ENCODE measurements around the gene OVOL1. TPM values are rescaled to one million over a fixed set of nuclear protein-coding genes. Genes with fewer than 3 reads are reported as not detected.

The OVOL1 gene
- not detected for total RNA-seq
- polyA plus RNA-seq = not detected

DNA sequence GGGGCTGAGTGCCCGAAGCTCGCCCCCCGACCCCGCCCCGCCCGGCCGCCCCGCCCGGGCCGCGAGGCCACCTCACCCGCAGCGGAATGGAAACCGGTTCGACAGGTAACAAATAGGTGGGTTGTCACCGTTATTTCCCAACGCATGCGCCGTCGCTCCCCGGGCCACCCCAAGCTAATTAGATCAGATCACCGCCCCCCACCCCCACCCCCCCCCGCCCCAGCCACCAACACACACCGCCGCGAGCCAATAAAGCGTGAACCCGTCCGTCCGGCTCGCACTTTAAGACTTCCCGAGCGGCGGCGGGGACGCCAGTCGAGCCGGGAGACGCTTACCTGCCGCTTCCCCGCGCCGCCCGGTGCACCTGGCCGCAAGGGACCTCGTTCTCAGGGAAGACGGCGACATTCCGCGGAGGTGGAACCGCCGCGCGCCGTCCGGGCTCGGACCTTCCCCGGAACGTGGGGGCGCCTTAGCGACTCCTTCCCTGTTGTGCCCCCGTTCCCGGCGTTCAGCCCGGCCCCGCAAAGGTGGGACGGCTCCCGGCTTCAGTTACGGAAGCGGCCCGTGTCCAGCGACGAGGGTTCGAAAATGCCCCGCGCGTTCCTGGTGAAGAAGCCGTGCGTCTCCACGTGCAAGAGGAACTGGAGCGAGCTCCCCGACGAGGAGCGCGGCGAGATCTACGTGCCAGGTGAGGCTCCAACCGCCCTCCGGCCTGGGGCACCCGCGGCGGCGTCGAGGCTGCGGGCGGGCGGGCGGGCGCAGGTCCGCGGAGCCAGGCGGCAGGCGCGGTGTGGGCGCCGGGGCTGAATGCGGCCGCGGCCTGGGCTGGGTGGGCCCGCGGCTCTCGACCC, at the start of gene OVOL1:
Gene OVOL1 (plus strand): TSS at position 278 of the 851 bp plus-strand sequence. CDS start 311 bp downstream, at position 589.
- POLR2A ChIA-PET (ENCODE audit: partially characterized antibody) = no interaction called here

DNA sequence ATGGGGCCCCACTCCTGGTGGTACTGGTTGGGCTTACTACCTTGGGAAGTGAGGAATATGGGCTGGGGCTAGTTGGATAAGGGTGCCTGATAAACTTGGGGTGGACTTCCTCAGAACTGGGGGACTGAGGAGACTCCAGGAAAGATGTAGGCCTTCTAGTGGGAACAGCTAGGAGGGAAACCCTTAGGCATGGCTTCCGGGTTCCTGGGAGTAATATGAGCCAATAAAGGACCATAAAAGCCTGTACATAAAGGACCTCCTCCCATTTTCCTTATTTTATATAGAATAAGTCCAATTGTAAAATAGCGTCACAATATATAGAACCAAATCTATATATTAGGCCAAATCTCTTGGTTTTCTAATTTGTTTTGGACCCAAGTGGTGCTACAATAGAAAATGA, 47.8 kb upstream of the OVOL1 start:
- CTCF ChIA-PET (ENCODE audit: partially characterized antibody) = no interaction called here
- H3K9me3 Mint-ChIP-seq = no peaks in the 10 kb centered on the region
- POLR2A ChIA-PET (ENCODE audit: partially characterized antibody) = no interaction called here
- DNase-seq = no peak
- Histone ChIP-seq H3K27me3 (ENCODE audit: insufficient read depth, low read length) (no peaks in the 10 kb centered on the region), H3K27ac (ENCODE audit: low read depth, low read length) (no peak overlapping the region), H3K36me3 (ENCODE audit: insufficient read depth, low read length) (no peaks in the 10 kb centered on the region), H3K9me3 (ENCODE audit: control insufficient read depth in 1 of 2, low read length in 2 of 2) (no peaks in the 10 kb centered on the region), H3K4me3 (ENCODE audit: low read length in 2 of 2) (no peak overlapping the region), H3K4me1 (ENCODE audit: insufficient read depth, low read length) (no peaks in the 10 kb centered on the region)
- H3K27me3 Mint-ChIP-seq = peaks cover 8 to 11% of the 10 kb centered on the region in 2 donors
- no peaks in the 10 kb centered on the region for H3K36me3 Mint-ChIP-seq
- H3K4me1 Mint-ChIP-seq = no peaks in the 10 kb centered on the region
- no peak overlapping the region for H3K27ac Mint-ChIP-seq
- H3K4me3 Mint-ChIP-seq = no peak overlapping the region
- intact Hi-C loops (cut with micrococcal nuclease) = no loop called here

More for the DNA sequence above, at the start of gene OVOL1:
- intact Hi-C loops (cut with micrococcal nuclease) = no loop called here
- CTCF ChIA-PET (ENCODE audit: partially characterized antibody) = interaction anchor here (2.0 to 2.3 kb wide), 2 partner anchors 7 to 17 kb away, joined by 10 read pairs; partner anchors contain the start of gene AP5B1
- no peaks in the 10 kb centered on the region for H3K9me3 Mint-ChIP-seq
- Histone ChIP-seq H3K36me3 (ENCODE audit: insufficient read depth, low read length) (no peaks in the 10 kb centered on the region), H3K9me3 (ENCODE audit: control insufficient read depth in 1 of 2, low read length in 2 of 2) (no peaks in the 10 kb centered on the region), H3K27me3 (ENCODE audit: insufficient read depth, low read length) (peaks cover 20% of the 10 kb centered on the region), H3K4me1 (ENCODE audit: insufficient read depth, low read length) (peaks cover 39% of the 10 kb centered on the region), H3K4me3 (ENCODE audit: low read length in 2 of 2) (no peak within 1 kb of the TSS), H3K27ac (ENCODE audit: low read depth, low read length) (no peak within 1 kb of the TSS)
- peak in 3 of 5 donors; percentile 29 to 62 (median 33) for DNase-seq
- peak within 1 kb of the TSS in 3 of 7 donors; percentile 13 to 79 (median 68) for H3K27ac Mint-ChIP-seq
- H3K4me3 Mint-ChIP-seq = peak within 1 kb of the TSS; percentile 61 to 93 (median 83)
- peaks cover 15 to 53% (median 36%) of the 10 kb centered on the region in 4 donors for H3K4me1 Mint-ChIP-seq
- no peaks in the 10 kb centered on the region for H3K36me3 Mint-ChIP-seq
- peaks cover 16 to 18% of the 10 kb centered on the region in 2 donors for H3K27me3 Mint-ChIP-seq

DNA sequence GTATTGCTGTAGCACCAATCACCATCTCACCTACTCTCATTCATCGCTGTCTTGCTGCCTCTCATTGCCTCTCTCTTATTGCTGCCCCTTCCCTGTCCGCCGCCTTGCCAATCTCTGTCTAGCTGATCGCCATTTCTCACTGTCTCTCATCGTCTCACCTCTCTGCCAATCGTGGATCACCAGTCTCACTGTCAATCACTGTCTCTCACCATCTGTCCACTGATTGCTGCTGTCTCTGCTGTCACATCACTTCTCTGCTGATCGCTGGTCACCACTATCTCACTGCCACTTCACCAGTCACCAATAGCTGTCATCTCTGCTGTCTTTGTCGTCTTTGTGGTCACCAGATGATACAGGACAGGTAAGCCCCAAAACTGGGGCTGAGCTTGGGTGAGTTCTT, 45.7 kb upstream of the OVOL1 start:
- Histone ChIP-seq H3K4me3 (ENCODE audit: low read length in 2 of 2) (no peak overlapping the region), H3K27ac (ENCODE audit: low read depth, low read length) (no peak overlapping the region), H3K4me1 (ENCODE audit: insufficient read depth, low read length) (no peaks in the 10 kb centered on the region), H3K9me3 (ENCODE audit: control insufficient read depth in 1 of 2, low read length in 2 of 2) (no peaks in the 10 kb centered on the region), H3K36me3 (ENCODE audit: insufficient read depth, low read length) (no peaks in the 10 kb centered on the region), H3K27me3 (ENCODE audit: insufficient read depth, low read length) (no peaks in the 10 kb centered on the region)
- Mint-ChIP-seq H3K4me3 (no peak overlapping the region), H3K27ac (no peak overlapping the region), H3K9me3 (no peaks in the 10 kb centered on the region), H3K4me1 (no peaks in the 10 kb centered on the region), H3K36me3 (no peaks in the 10 kb centered on the region), H3K27me3 (peaks cover 5 to 10% of the 10 kb centered on the region in 2 donors)
- ChIA-PET CTCF (ENCODE audit: partially characterized antibody) (interaction anchor here (0.6 to 1.0 kb wide), 2 partner anchors 13 to 248 kb away, joined by 3 read pairs; no protein-coding TSS in a partner anchor), POLR2A (ENCODE audit: partially characterized antibody) (no interaction called here)
- DNase-seq = no peak
- intact Hi-C loops (cut with micrococcal nuclease) = no loop called here

- ChIA-PET POLR2A (ENCODE audit: partially characterized antibody) (no interaction called here), CTCF (ENCODE audit: partially characterized antibody) (no interaction called here)
- H3K27ac ChIP-seq (ENCODE audit: low read depth, low read length) = no peak overlapping the region
Observed at GRCh38 chr11:65742353-65742752, 44.5 kb upstream of the OVOL1 start.

GRCh38 chr11:65743681-65744025, 43.2 kb upstream of the OVOL1 start:
- POLR2A ChIA-PET (ENCODE audit: partially characterized antibody) = no interaction called here
- no peak overlapping the region for H3K27ac Mint-ChIP-seq
- Histone ChIP-seq H3K9me3 (ENCODE audit: control insufficient read depth in 1 of 2, low read length in 2 of 2) (no peaks in the 10 kb centered on the region), H3K27ac (ENCODE audit: low read depth, low read length) (no peak overlapping the region), H3K4me1 (ENCODE audit: insufficient read depth, low read length) (no peaks in the 10 kb centered on the region), H3K27me3 (ENCODE audit: insufficient read depth, low read length) (no peaks in the 10 kb centered on the region), H3K36me3 (ENCODE audit: insufficient read depth, low read length) (no peaks in the 10 kb centered on the region), H3K4me3 (ENCODE audit: low read length in 2 of 2) (no peak overlapping the region)
- no peak for DNase-seq
- H3K9me3 Mint-ChIP-seq = no peaks in the 10 kb centered on the region
- intact Hi-C loops (cut with micrococcal nuclease) = no loop called here
- no peaks in the 10 kb centered on the region for H3K36me3 Mint-ChIP-seq
- H3K27me3 Mint-ChIP-seq = peaks cover under 1 to 11% of the 10 kb centered on the region in 2 donors
- no peaks in the 10 kb centered on the region for H3K4me1 Mint-ChIP-seq
- H3K4me3 Mint-ChIP-seq = no peak overlapping the region
- CTCF ChIA-PET (ENCODE audit: partially characterized antibody) = no interaction called here

More at GRCh38 chr11:65742353-65742752, 44.5 kb upstream of the OVOL1 start:
- no peaks in the 10 kb centered on the region for H3K4me1 ChIP-seq (ENCODE audit: insufficient read depth, low read length)
- H3K27me3 Mint-ChIP-seq = peaks cover 2 to 12% of the 10 kb centered on the region in 2 donors
- no peak overlapping the region for H3K4me3 ChIP-seq (ENCODE audit: low read length in 2 of 2)
- no peaks in the 10 kb centered on the region for H3K4me1 Mint-ChIP-seq
- H3K9me3 ChIP-seq (ENCODE audit: control insufficient read depth in 1 of 2, low read length in 2 of 2) = no peaks in the 10 kb centered on the region
- H3K27me3 ChIP-seq (ENCODE audit: insufficient read depth, low read length) = no peaks in the 10 kb centered on the region
- H3K27ac Mint-ChIP-seq = no peak overlapping the region
- H3K4me3 Mint-ChIP-seq = no peak overlapping the region
- H3K9me3 Mint-ChIP-seq = no peaks in the 10 kb centered on the region
- no peaks in the 10 kb centered on the region for H3K36me3 ChIP-seq (ENCODE audit: insufficient read depth, low read length)
- no peak for DNase-seq
- H3K36me3 Mint-ChIP-seq = no peaks in the 10 kb centered on the region
- intact Hi-C loops (cut with micrococcal nuclease) = no loop called here

DNA sequence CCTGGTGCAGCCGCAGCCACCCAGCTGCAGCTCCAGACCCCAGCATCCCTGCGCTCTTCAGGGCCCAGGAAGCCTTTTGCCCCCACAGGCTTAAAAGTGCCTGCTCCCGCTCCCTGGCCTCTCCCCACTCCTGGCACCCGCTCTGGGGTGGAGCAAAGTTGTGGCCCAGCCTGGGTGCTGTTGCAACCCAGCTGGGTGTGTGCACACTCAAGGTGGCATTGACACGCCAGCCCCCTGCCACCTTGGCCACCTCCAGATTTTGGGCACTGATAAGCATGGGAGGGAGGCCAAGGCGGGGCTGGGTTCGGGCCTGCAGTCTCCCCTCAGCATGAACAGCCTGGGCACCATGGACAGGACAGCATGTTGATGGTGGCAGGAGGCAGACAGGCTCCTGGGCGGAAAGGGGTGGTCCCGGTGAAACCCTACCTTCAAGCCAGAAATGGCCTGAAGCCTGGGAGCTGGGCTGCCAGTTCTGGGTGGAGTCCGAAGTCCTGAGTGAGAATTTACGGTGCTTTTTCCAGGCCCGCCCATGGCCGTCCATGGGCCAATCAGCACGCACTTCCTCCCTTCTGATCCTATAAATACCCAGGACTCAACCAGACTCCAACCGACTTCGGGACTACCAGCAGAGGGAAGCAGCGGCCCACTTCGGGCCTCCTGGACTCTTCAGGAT, 42.7 kb upstream of the OVOL1 start:
- Mint-ChIP-seq H3K4me1 (no peaks in the 10 kb centered on the region), H3K27ac (no peak overlapping the region), H3K9me3 (no peaks in the 10 kb centered on the region), H3K4me3 (no peak overlapping the region), H3K27me3 (peaks cover 0 to 11% of the 10 kb centered on the region in 2 donors), H3K36me3 (no peaks in the 10 kb centered on the region)
- intact Hi-C loops (cut with micrococcal nuclease) = no loop called here
- no peak overlapping the region for H3K27ac ChIP-seq (ENCODE audit: low read depth, low read length)
- H3K27me3 ChIP-seq (ENCODE audit: insufficient read depth, low read length) = no peaks in the 10 kb centered on the region
- POLR2A ChIA-PET (ENCODE audit: partially characterized antibody) = interaction anchor here (1.1 kb wide), 1 partner anchor 129 kb away, joined by 3 read pairs; no protein-coding TSS in a partner anchor
- no peak for DNase-seq
- H3K36me3 ChIP-seq (ENCODE audit: insufficient read depth, low read length) = no peaks in the 10 kb centered on the region
- CTCF ChIA-PET (ENCODE audit: partially characterized antibody) = interaction anchor here (0.8 to 1.0 kb wide), 2 partner anchors 36 to 301 kb away, joined by 3 read pairs; no protein-coding TSS in a partner anchor
- no peaks in the 10 kb centered on the region for H3K9me3 ChIP-seq (ENCODE audit: control insufficient read depth in 1 of 2, low read length in 2 of 2)
- H3K4me1 ChIP-seq (ENCODE audit: insufficient read depth, low read length) = no peaks in the 10 kb centered on the region
- H3K4me3 ChIP-seq (ENCODE audit: low read length in 2 of 2) = no peak overlapping the region

DNA sequence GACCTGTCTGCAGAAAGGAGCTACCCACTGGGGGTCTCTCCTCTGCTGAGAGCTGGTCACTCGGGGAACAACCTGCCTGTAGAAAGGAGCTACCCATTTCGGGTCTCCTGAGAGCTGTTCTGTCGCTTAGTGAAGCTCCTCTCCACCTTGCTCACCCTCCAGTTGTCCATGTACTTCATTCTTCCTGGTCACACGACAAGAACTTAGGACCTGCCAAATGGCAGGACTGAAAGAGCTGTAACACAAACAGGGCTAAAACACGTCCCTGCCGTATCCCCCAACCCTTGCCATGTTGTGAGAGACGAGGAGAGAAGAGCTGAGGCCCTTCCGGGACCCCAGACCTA, 42.2 kb upstream of the OVOL1 start:
- no peaks in the 10 kb centered on the region for H3K4me1 Mint-ChIP-seq

More for the DNA sequence above, 42.2 kb upstream of the OVOL1 start:
- Mint-ChIP-seq H3K27ac (no peak overlapping the region), H3K27me3 (peaks cover 0 to 13% of the 10 kb centered on the region in 2 donors), H3K9me3 (no peaks in the 10 kb centered on the region), H3K4me3 (no peak overlapping the region), H3K36me3 (no peaks in the 10 kb centered on the region)
- Histone ChIP-seq H3K27me3 (ENCODE audit: insufficient read depth, low read length) (no peaks in the 10 kb centered on the region), H3K36me3 (ENCODE audit: insufficient read depth, low read length) (no peaks in the 10 kb centered on the region), H3K4me3 (ENCODE audit: low read length in 2 of 2) (no peak overlapping the region), H3K9me3 (ENCODE audit: control insufficient read depth in 1 of 2, low read length in 2 of 2) (no peaks in the 10 kb centered on the region), H3K27ac (ENCODE audit: low read depth, low read length) (no peak overlapping the region), H3K4me1 (ENCODE audit: insufficient read depth, low read length) (no peaks in the 10 kb centered on the region)
- intact Hi-C loops (cut with micrococcal nuclease) = no loop called here
- CTCF ChIA-PET (ENCODE audit: partially characterized antibody) = interaction anchor here (0.8 to 1.0 kb wide), 2 partner anchors 35 to 301 kb away, joined by 3 read pairs; no protein-coding TSS in a partner anchor
- DNase-seq = no peak
- POLR2A ChIA-PET (ENCODE audit: partially characterized antibody) = interaction anchor here (1.1 kb wide), 1 partner anchor 130 kb away, joined by 3 read pairs; no protein-coding TSS in a partner anchor
